K562 (cell line): ENCODE data around the gene ACAD8. TPM values are rescaled to one million over a fixed set of nuclear protein-coding genes. Genes with fewer than 3 reads are reported as not detected.

Experiments used
- HEY1 ChIP-seq: fragments of 250-450 bp; sonication (Bioruptor Pico); IDR thresholded peaks from 2 replicates; pipeline ENCODE4 v1.5.0; 2020; ENCODE audit warnings: mild to moderate bottlenecking, moderate library complexity, borderline replicate concordance
- HMG20B ChIP-seq: fragments of 250-450 bp; sonication (Bioruptor Pico); IDR thresholded peaks from 2 replicates; pipeline ENCODE4 v1.5.0; 2021; ENCODE audit warnings: mild to moderate bottlenecking
- IFI16 ChIP-seq: fragments of 250-450 bp; sonication (Bioruptor Pico); IDR thresholded peaks from 2 replicates; pipeline ENCODE4 v2.1.2; 2022; ENCODE audit warnings: mild to moderate bottlenecking, inconsistent platforms
- KAT8 ChIP-seq: fragments of 450-650 bp; IDR thresholded peaks from 2 replicates; pipeline ENCODE4 v1.6.1; 2016; ENCODE audit warnings: low read depth, mild to moderate bottlenecking
- NR1H2 ChIP-seq: sonication (generic); formaldehyde crosslinking; IDR thresholded peaks from 2 replicates; pipeline ENCODE4 v1.4.0; 2020; ENCODE audit warnings: mild to moderate bottlenecking, missing genetic modification reagents
- NR4A1 ChIP-seq, 2 experiments: fragments of 250-450 bp in 1 of 2; fragments of 450-650 bp in 1 of 2; sonication (Bioruptor Pico) in 1 of 2; IDR thresholded peaks; 2 replicates each; pipeline versions ENCODE4 v1.4.0 to v1.6.1; 2016 to 2020; ENCODE audit warnings: mild to moderate bottlenecking in 2 of 2, missing compliant biosample characterization in 1 of 2, missing genetic modification characterization in 1 of 2, moderate library complexity in 1 of 2
- SIX5 ChIP-seq, 2 experiments: IDR thresholded peaks; 2 replicates each; pipeline ENCODE4 v1.6.1; 2011; ENCODE audit warnings: low read length in 2 of 2, borderline replicate concordance in 1 of 2, low read depth in 1 of 2, mild to moderate bottlenecking in 1 of 2, moderate library complexity in 1 of 2; ENCODE audit not compliant: insufficient read depth in 1 of 2
- TFAP4 ChIP-seq: sonication (generic); formaldehyde crosslinking; IDR thresholded peaks from 2 replicates; pipeline ENCODE4 v1.8.0; 2022; ENCODE audit warnings: missing genetic modification reagents, mild to moderate bottlenecking, moderate library complexity, borderline replicate concordance
- YBX1 ChIP-seq: fragments of 450-650 bp; IDR thresholded peaks from 2 replicates; pipeline ENCODE4 v1.7.1; 2016; ENCODE audit warnings: mild to moderate bottlenecking
- ZBTB7A ChIP-seq: IDR thresholded peaks from 2 replicates; pipeline ENCODE4 v1.6.1; 2011; ENCODE audit warnings: low read depth, mild to moderate bottlenecking, low read length, moderate library complexity, borderline replicate concordance; ENCODE audit not compliant: control insufficient read depth
- ZNF143 ChIP-seq: sonication (generic); formaldehyde crosslinking; IDR thresholded peaks from 2 replicates; pipeline ENCODE4 v1.9.0; 2022; ENCODE audit warnings: mild to moderate bottlenecking, missing genetic modification reagents
- ZNF212 ChIP-seq: fragments of 450-650 bp; formaldehyde crosslinking; IDR thresholded peaks from 2 replicates; pipeline ENCODE4 v1.4.0; 2020; ENCODE audit warnings: mild to moderate bottlenecking
- ZNF407 ChIP-seq: fragments of 450-650 bp; IDR thresholded peaks from 2 replicates; pipeline ENCODE4 v1.6.1; 2016; ENCODE audit warnings: low read depth
- ZNF408 ChIP-seq: fragments of 250-450 bp; sonication (Bioruptor Pico); IDR thresholded peaks from 2 replicates; pipeline ENCODE4 v1.4.0; 2020; ENCODE audit warnings: low read depth, mild to moderate bottlenecking, moderate library complexity
- ZNF639 ChIP-seq, 2 experiments: fragments of 200-800 bp in 1 of 2; sonication (Bioruptor generic) in 1 of 2; sonication (generic) in 1 of 2; formaldehyde crosslinking in 1 of 2; IDR thresholded peaks in 1 of 2; conservative IDR thresholded peaks in 1 of 2; 2 replicates each; pipeline versions ENCODE4 v1.5.0 to v1.6.1; 2016 to 2020; ENCODE audit warnings: missing compliant biosample characterization in 1 of 2, missing genetic modification characterization in 1 of 2, missing genetic modification reagents in 1 of 2
- polyA plus RNA-seq, 8 experiments: library from polyadenylated mRNA; depleted of rRNA in 4 of 8; stranded (reverse) in 5 of 8; unstranded in 3 of 8; fragments of >200 nt; fragmentation: Nextera tagmentation in 2 of 8; fragmentation: Illumina TruSeq in 1 of 8; extraction: Ambion mirVana in 2 of 8; extraction: Trizol in 1 of 8; gene quantifications; 2 replicates each; pipeline versions ENCODE4 v1.2.1 to v1.2.3, GENCODE V29; 2011 to 2014; ENCODE audit warnings: inconsistent platforms in 1 of 8, missing spikeins in 1 of 8
- total RNA-seq, 7 experiments: library from RNA; depleted of rRNA in 6 of 7; stranded (reverse); fragments of >200 nt in 6 of 7; fragmentation: Illumina TruSeq in 2 of 7; extraction: Trizol in 2 of 7; gene quantifications; 2 replicates each; pipeline versions ENCODE4 v1.2.1 to v1.2.3, GENCODE V29; 2011 to 2021; ENCODE audit warnings: low replicate concordance in 1 of 7

Gene ACAD8
- total and polyA plus RNA-seq, 9 of the 15 experiments (the other 6 are each of a cell fraction or from before 2014, with no cell fraction given), result 6.5 to 34.1 (median 20.1) TPM

- no peak for TF ChIP-seq ZNF639 (CRISPR knock-in tag; conservative IDR thresholded peaks at IDR 0.05 in 1 of 2, IDR thresholded peaks at IDR 0.05 in 1 of 2)
- no peak for TF ChIP-seq ZNF408
- peak; percentile 92 for TF ChIP-seq ZNF407
- no peak for TF ChIP-seq IFI16
- peak; percentile 71; the same call in 1 of the 2 replicates for TF ChIP-seq TFAP4
- no peak for TF ChIP-seq HMG20B
- peak; percentile 89 for TF ChIP-seq ZBTB7A
- no peak for TF ChIP-seq KAT8
- TF ChIP-seq HEY1 (CRISPR knock-in tag), result no peak
- TF ChIP-seq NR1H2 (CRISPR knock-in tag), result no peak
- TF ChIP-seq ZNF143 (CRISPR knock-in tag), result peak; percentile 95
- no peak for TF ChIP-seq NR4A1 (CRISPR knock-in tag; IDR thresholded peaks at IDR 0.05)
- TF ChIP-seq NR4A1 (tag; IDR thresholded peaks at IDR 0.05), result no peak
- peak; percentile 87 to 91 for TF ChIP-seq SIX5 (IDR thresholded peaks at IDR 0.05; ENCODE audit: borderline replicate concordance in 1 of 2, insufficient read depth in 1 of 2, low read depth in 1 of 2, low read length in 2 of 2)
- no peak for TF ChIP-seq YBX1
- TF ChIP-seq ZNF212, result no peak
These were observed at the start of gene ACAD8, which contains the start of gene THYN1 (continued) for GRCh38 chr11:134253188-134253993.
